Uterus (tissue), 2 donors: ENCODE data around the gene ABHD15.

Experiments used
- CTCF ChIP-seq, 4 experiments: fragments of 200-600 bp in 2 of 4; fragments of 450-650 bp in 2 of 4; sonication (generic) in 2 of 4; IDR thresholded peaks; one replicate each; pipeline ENCODE4 v1.5.1; 2016 to 2019; ENCODE audit warnings: antibody characterized with exemption in 4 of 4, mild to moderate bottlenecking in 2 of 4, moderate library complexity in 1 of 4
- POLR2A ChIP-seq, 2 donors: fragments of 450-650 bp; IDR thresholded peaks; one replicate each; pipeline ENCODE4 v1.6.1; 2016; ENCODE audit warnings: antibody characterized with exemption in 2 of 2, mild to moderate bottlenecking in 1 of 2, moderate library complexity in 1 of 2

GRCh38 chr17:29571486-29571882, 4.6 kb upstream of the ABHD15 start:
- TF ChIP-seq CTCF (IDR thresholded peaks at IDR 0.05) (no peak), POLR2A (IDR thresholded peaks at IDR 0.05) (no peak)
